Measurements from ENCODE around the gene LPCAT3.
A peak's percentile ranks its signal among the peaks of the same experiment; 100 is the strongest.
"Not testable (repeated sequence)": the region's sequence is repeated elsewhere in the genome, so short reads cannot be mapped to it uniquely, and the experiment has no call there.

The LPCAT3 gene

DNA sequence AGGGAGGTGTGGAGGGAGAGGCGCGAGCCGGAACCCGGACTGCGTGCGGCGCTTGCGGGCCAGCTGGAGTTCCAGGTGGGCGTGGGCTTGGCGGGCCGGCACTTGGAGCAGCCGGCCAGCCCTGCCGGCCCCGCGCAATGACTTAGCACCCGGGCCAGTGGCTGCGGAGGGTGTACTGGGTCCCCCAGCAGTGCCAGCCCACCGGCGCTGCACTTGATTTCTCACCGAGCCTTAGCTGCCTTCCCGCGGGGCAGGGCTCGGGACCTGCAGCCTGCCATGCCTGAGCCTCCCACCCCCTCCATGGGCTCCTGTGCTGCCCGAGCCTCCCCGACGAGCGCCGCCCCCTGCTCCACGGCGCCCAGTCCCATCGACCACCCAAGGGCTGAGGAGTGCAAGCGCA, 19.1 kb upstream of the LPCAT3 start:
- not testable (repeated sequence) for DNase-seq

DNA sequence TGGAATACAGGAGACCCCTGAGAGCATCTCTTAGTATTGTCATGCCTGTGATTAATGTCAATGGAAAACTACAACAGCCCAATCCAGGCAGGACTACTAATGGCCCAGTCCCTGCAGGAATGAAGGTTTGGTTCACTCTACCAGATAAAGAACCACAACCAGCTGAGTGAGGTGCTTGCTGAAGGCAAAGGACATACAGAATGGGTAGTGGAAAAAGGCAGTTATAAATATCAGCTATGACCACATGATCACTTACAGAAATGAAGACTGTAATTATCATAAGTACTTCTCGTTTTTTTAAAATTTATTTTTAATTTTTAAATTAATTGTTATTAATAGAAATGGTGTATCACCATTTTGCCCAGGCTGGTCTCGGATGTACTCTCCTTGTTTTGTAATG, 17.2 kb upstream of the LPCAT3 start:
- DNase-seq: peak; percentile 63

DNA sequence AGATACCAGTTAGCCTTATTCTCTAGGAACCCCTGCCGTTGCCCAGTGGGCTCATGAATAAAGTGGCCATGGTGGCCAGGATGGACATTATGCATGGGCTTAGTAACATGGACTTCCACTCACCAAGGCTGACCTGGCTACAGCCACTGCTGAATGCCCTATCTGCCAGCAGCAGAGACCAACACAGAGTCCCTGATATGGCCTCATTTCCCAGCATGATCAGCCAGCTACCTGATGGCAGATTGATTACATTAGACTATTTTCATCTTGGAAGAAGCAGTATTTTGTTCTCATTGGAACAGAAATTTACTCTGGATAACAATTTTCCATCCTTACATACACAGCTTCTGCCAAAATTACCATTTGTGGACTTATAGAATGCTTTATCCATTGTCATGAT, 16.2 kb upstream of the LPCAT3 start:
- DNase-seq: peak; percentile 33

DNA sequence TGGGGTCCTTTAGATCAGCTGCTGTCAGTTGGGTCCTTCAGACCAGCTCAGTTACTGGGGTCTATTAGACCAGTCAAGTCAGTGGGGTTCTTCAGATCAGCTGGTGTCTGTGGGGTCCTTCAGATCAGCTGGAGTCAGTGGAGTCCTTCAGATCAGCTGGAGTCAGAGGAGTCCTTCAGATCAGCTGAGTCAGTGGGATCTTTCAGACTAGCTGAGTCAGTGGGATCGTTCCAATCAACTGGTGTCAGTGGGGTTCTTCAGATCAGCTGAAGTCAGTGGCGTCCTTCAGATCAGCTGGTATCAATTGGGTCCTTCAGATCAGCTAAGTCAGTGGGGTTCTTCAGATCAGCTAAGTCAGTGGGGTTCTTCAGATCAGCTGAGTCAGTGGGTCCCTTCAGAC, 14.7 kb upstream of the LPCAT3 start:
- DNase-seq: no peak

DNA sequence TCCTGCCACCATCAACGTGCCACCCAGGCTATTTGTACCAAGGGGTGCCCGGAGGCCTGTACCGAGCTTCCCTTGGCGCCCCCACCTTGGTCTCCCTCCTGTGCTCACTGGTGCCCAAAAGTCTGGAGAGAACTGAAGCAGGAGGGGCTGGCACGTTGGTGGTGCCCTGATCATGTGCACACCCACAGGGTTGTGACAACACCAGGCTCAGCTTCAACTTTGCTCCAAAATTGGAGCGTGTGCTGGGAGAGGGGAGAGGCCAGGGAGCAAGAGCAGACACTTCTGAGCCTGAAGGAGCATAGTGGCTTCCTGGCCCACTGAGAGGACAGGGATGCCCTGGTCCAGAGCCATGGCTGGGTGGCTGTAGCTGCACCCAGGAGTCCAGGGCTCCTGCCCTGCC, 13.0 kb upstream of the LPCAT3 start:
- DNase-seq: no peak

DNA sequence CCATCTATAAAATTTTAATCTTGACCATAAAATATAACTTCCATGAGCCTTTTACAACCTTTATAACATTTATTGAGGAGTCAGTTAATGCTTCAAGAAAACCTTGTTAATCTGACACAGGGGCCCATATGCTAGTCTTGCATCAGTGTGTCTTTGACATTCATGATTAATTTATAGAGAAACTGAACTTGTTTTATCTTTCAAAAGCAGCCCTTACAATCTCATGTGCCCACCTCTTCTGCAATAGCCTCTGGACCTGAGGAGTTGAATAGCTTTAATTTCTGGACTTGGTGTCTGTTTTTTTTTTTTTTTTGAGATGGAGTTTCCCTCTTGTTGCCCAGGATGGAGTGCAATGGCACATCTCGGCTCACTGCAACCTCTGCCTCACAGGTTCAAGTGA, 8.6 kb upstream of the LPCAT3 start:
- peak; percentile 83 for DNase-seq

DNA sequence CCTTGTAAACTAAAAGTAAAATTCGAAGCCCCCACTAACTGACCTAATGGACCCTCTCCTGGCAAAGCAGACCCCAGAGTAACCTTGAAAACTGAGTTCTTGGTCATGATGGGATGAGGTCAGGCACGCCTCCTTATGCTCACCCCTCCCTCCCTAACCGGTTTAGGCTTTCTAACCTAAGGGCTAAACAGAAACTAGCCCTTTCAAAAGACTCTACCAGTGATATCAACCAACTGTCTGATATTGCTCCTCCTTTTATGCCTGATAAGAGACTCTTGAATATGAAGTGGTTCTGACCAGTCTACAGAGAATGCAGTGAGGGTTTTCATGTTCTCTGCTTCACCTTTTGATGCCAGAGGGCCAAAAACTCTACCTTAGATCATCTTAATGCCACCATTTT, 4.8 kb upstream of the LPCAT3 start:
- peak; percentile 63 for DNase-seq

DNA sequence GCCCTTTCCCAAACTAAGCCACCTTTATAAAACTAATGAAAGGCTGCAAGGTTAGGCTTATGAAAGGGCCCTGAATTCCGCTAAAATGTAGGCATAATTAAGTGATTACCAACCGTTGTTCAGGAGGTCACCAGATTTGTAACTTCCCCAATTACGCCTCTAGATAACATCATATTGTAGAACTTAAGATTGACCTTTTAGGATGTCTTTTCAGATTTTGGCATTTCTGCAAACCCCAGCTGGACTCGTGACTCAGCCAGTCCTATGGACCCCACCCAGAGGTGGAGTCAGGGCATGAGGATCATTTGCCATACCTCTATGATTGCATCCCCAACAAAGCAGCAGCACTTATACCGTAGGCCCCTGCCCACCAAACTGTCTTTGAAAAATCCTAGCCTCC, 3.7 kb upstream of the LPCAT3 start:
- peak; percentile 57 for DNase-seq

DNA sequence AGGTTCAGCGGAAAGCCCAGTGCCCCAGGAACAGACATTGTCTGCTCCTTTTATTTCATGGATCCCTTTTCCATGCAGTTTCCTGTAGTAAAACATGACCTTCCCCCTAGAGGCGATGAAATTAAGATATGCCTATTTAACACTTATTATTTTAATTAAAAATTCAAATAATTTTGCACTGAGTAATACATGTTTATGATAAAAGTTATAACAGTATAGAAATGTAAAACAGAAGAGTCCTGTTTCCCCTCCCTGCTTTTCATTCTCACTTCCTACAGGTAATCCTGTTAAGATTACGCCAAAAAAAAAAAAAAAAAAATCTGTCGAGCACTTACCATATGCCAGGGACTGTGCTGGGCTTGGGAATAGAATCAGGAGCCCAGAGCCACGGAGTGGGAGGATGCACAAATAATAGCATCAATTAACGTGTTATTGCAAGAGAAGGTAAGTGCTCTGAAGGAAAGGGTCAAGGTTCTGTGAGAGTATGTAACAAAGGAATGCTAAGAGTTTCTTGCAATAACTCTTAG, 830 bp upstream of the LPCAT3 start:
- no peak for DNase-seq

DNA sequence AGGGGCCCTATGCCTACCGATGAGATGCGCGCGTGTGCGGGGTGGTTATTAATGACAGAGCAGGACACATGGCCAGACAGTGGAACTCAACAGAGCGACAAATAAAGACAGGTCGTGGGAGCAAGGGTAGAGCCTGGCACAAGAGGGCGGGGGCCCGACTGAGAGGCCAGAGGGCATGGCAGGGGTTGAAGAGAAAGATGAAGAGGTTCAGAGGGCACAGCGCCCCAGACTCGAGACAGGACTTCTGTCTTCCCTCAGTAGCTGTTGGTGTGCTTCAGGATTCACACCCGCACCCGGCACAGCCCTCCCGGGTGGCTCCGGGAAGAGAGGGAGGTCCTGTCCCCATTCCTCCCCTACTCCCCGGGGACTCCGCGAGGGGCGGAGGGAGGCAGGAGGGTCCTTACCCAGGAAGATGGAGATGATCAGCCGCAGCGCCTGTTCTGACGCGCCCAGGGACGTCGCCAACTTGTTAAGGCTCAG, 366 bp downstream of the LPCAT3 start:
- peak; percentile 62 for DNase-seq

DNA sequence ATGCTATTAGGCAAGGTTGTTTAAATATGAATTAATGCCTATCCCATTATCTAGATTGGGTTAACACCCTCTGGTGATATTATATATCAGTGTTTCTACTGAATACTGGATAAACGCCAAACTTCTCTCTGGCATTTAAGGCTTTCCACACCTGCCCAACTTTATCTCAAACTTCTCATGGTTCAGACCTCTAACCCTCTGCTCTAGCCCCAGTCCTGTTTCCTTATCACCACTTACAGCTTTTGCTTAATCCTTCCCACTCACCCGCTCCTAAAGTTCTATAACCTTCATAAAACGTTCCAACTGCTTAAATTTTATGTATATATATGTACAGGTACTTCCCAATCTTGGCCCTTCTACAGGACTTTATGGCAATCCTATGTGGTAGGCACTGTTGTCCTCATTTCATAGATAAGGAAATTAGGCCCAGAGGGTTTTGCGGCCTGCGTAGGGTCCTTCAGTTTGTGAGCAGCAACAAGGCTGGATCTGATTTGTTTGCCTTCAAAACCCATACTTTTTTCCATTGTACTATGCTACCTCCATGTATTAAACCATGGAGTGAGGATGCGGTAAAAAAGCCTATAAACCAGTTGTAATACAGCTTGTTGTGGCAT, 1.2 kb downstream of the LPCAT3 start:
- DNase-seq: peak; percentile 93

DNA sequence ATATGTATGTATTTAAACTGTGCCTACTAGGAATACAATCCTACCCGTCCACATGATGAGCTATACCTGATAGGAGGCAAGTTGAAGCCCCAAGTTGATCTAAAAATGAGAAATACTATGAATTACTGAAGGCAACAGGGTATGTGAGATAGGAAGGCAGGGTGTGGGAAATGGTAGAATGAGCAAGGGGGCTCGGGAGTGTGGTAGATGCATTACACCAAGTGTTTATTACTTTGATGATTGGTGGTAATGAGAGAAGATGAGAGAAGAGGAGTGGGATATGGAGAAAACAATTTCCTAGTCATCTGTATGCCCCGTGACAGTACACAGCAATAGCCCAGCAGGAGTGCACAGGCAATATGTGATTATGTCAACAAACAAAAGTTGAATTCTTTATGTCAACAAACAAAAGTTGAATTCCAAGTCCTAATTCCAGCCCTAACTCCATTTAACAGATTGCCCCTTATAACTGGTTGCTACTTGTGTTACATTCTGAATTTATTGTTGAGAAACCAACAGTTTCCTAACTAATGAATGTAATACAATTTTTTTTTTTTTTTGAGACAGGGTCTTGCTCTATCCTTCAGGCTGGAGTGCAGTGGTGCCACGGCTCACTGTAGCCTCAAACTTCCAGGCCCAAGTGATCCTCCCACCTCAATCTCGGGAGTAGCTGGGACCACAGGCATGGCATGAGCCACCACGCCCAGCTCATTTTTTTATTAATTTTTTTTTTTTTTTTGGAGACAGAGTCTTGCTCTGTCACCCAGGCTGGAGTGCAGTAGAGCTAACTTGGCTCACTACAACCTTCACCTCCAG, 2.5 kb downstream of the LPCAT3 start:
- no peak for DNase-seq

DNA sequence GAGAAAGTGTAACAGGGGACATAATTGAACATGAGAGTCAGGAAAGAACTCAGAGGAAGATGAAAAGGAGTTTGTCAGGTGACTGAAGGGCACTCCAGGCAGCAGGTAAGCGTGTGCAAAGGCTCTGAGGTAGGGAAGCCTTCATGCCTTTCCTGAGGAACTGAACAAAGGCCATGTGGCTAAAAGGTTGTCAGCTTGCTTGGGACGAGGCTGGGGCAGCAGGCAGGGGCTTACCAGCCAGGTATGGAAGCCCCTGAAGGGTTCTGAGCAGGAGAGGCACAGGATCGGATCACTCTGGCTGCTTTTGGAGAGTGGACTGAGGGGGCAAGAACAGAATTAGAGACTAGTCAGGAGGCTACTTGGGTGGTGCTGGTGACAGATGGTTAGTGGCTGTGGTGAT, 5.2 kb downstream of the LPCAT3 start:
- no peak for DNase-seq

DNA sequence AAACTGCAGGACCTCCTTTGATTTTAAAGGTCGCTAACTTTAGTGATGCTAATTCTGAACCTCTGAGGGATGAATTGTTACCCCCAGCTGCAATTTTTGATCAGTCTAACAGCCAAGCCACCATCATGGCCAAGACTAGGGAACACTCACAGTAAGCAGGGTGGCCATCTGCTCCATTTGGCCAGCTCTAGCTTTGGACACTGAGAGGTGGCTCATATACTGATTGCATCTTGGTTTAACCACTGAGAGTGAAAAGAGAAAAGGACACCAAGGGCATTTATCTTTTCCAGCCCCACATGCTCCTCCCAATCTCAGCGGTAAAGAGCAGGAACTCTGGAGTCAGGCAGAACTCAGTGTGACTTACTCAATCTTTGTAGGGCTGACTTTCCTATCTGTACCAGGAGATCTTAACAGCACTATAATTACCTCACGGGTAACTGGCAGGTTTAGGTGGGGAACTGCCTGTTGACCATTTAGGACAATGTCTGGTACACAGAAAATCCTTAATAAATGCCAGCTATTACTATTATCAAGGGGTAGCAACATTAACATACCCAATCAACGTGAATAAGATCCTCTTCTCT, 6.2 kb downstream of the LPCAT3 start:
- no peak for DNase-seq

DNA sequence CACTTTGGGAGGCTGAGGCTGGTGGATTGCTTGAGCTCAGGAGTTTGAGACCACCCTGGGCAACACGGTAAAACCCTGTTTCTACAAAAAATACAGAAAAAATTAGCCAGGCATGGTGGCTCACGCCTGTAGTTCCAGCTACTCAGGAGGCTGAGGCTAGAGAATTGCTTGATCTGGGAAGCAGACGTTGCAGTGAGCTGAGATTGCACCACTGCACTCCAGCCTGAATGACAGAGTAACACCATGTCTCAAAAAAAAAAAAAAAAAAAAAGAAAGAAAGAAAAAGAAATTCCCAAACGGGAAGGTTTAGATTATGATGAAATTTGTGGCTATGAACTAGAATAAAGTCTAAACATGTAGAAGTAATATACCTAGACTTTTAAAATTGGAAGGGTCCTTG, 6.9 kb downstream of the LPCAT3 start:
- DNase-seq: not testable (repeated sequence)

DNA sequence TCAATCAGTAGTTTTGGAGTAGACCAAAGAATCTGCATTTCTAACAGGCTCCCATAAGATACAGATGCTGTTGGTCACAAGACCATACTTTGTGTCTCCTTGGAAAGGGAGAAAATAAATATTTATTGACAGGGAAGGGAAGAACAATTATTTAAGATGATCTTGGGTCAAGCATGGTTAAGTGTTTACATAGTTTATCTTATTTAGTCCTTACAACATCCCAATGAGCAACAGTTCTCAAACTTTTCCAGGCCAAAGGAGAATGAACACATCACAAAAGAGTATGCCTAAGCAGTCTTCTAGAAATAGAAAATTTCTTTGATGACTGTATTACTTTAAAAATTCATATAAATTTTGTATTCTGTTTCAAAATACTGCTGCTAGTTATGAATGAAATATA, 8.8 kb downstream of the LPCAT3 start:
- DNase-seq: no peak

DNA sequence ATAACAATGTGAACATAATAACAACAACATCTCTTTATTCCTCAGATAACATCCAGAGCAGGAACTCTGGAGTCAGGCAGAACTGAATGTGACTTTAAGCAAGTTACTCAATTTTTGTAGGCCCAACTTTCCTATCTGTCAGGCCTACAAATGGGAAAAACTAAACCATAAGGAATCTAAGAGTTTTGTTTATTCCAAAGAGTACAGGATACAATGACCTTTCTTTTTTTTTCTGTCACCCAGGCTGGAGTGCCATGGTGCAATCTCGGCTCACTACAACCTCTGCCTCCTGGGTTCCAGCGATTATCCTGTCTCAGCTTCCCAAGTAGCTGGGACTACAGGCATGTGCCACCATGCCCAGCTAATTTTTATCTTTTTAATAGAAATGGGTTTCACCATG, 9.4 kb downstream of the LPCAT3 start:
- DNase-seq: no peak

DNA sequence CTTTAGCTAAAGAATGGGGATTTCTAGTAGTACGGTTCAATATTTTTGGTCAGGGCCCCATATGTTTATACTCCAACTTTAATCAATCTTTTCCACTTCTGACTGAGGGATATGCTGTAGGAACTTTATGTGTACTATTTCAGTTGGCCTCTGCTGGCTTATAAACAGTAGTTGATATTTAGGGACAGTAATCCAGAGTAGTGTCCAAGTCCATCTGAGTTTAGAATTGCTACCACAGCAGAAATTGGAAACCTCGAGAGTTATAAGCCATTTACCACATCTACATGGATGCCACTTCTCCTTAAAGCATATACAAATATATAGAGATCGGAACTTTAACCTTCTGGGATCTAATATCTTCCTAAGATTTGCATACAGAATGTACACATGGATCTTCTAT, 11.6 kb downstream of the LPCAT3 start:
- no peak for DNase-seq

DNA sequence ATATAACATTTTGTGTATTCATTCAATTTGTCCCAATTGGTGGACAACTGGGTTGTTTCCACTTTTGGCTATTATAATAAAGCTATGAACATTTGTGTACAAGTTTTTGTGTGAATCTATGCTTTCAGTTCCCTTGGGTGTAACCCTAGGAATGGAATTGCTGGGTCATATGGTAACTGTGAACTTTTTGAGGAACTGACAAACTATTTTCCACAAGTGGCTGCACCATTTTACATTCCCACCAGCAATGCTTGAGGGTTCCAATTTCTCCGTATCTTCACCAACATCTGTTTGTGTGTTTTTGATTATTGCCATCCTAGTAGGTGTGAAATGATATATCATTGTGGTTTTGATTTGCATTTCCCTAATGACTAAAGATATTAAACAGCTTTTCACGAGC, 13.0 kb downstream of the LPCAT3 start:
- peak; percentile 25 for DNase-seq

DNA sequence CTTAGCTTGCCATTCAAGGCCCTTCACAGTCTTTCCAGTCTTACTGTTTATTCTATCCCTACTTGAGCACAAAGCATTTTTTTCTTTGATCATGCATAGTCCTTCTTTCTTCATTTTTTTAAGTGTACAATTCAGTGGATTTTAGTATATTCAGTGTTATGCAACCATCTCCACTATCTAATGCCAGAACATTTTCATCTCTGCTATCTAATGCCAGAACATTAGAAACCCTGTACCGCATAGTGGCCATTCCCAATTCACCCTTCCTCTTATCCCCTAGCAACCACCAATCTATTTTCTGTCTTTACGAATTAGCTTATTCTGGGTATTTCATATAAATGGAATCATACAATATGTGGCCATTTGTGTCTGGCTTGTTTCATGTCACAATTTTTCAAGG, 13.4 kb downstream of the LPCAT3 start:
- DNase-seq: no peak

DNA sequence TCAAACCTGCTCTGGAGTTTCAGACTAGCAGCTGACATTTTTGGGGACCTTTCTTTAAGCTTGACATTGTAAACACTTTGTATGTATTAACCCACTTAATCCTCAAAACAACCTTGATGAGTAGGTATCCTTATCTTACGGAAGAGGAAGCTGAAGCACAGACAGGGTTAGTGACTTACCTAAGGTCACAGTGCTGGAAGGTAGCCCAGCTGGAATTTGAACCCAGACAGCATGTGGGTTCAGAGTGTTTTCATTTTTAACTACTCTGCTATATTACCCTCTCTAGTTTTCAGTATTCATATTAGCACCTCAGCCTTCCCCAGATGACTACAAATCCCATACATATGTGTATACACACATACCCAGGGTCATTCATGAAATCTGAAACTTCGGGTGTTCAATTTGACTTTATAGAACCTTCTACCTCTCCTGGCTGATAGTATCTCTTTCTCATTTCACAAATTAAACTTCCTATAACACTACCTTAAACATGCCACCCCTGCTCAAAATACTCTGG, 13.9 kb downstream of the LPCAT3 start:
- DNase-seq: no peak

DNA sequence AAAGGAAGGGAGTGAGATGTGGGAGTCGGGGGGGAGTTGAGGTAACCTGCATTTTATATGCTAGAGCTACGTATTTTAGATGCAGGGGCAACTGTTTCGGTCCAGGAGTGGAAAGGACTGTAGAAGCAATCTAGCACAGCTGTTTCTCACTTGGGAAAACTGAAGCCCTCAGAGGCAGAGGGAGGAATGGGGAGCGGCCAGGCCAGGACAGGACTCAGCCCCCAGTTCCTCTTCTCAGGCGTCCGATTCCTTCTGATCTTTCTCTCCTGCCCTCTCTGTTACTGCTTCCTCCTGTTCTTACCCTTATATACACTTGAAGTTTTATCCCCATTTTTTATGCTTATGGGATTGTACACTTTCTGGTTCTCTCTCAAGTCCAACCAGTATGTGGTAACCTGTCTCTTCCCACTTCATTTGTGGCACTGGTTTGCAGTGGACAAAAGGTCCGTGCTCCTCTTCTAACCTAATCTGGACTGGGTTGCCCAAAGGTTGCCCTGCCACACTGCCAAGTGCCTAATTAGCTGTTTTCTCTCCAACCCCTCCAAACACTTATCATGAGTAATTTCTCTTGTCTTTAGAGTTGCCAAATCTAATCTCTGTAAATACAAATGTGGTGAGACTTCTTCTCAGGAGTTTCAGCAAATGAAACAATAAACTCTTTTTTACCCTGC, 16.2 kb downstream of the LPCAT3 start:
- no peak for DNase-seq

Measured in hematopoietic multipotent progenitor cell treated with erythropoietin and hydrocortisone succinate and interleukin-3 and kit ligand, for 6 days (in vitro differentiated cells).